ENCODE results near the gene KIF1B. TPM values are rescaled to one million over a fixed set of nuclear protein-coding genes. Genes with fewer than 3 reads are reported as not detected.

The KIF1B gene
- total and polyA plus RNA-seq, 9 of the 15 experiments (the other 6 are each of a cell fraction or from before 2014, with no cell fraction given) = 2.8 to 19.8 (median 11.9) TPM

DNA sequence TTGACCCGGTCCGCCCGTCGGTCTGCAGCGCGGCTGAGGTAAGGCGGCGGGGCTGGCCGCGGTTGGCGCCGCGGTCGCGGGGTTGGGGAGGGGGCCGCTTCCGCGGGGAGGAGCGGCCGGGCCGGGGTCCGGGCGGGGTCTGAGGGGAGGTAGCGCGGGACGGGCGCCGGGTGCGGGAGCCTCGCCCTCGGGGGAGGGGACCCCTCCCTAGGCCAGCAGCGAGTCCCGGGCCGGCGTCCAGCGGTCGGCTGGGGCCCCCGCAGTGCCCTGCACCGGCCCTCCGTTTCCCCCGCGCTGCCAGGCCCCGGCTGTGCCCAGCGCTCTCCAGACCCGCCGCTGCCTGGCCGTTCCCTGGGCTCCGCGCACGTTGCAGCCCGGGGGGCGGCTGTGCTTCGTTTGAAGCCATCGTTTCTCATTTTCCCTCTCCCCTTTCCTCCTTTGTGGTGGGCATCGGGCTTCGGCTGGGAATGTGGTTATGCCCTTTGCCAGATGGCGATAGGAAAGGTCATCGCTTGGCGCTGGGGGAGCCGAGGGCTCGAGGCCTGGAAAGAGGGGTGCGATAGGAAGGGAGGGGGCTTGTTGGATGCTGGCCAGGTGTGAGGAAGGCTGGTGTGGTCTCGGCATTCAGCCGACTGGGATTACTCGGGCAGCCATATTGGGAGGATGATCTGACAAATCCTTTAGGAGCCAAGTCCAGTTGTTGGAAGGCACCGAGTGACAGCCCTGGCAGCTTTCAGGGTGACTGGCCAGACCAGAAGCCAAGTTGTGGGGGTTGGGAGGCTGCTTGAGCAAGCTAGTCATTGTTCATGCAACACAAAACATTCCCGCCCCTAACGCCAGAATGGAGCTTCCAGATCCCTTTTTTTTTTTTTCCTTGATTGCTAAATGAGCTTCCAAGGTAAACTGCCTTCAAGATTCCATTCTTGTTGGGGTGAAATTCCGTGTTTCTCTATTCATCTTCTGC, 753 bp downstream of the KIF1B start:
- Histone ChIP-seq H3K27me3 (ENCODE audit: control insufficient read depth in 2 of 2, insufficient read depth in 2 of 2, low read length in 2 of 2) (peaks cover 0 to 10% of the 10 kb centered on the region in 2 experiments; a peak in 2 of 5 replicates), H3K4me2 (ENCODE audit: insufficient read depth, low read length) (peak overlapping the region; percentile 99), H3K9me1 (ENCODE audit: control insufficient read depth, insufficient read depth, low read length) (no peaks in the 10 kb centered on the region), H3K4me1 (replicated peaks in 1 of 2; ENCODE audit: control insufficient read depth in 2 of 2, insufficient read depth in 2 of 2, low read length in 2 of 2) (peaks cover 17 to 23% of the 10 kb centered on the region in 2 experiments), H3K36me3 (ENCODE audit: control insufficient read depth, insufficient read depth, low read length) (no peaks in the 10 kb centered on the region), H4K20me1 (replicated peaks; ENCODE audit: control insufficient read depth, insufficient read depth, low read length) (no peaks in the 10 kb centered on the region; the same call in 1 of the 2 replicates), H3K9me3 (replicated peaks; ENCODE audit: control insufficient read depth, insufficient read depth, low read depth, low read length) (no peaks in the 10 kb centered on the region), H3K4me3 (peak overlapping the region; percentile 70), H3K9ac (ENCODE audit: insufficient read depth in 1 of 2, low read depth in 2 of 2, low read length in 2 of 2) (peak overlapping the region; percentile 60 to 98), H3K27ac (ENCODE audit: extremely low read depth, low read depth, low read length) (peak overlapping the region; percentile 73), H3K79me2 (ENCODE audit: control insufficient read depth, insufficient read depth, low read length) (peaks cover 30% of the 10 kb centered on the region), H2AFZ (ENCODE audit: low read depth, low read length) (peak overlapping the region; percentile 88)
- ATAC-seq (peak; percentile 2; the same call in 1 of the 3 replicates), FAIRE-seq (no peak), DNase-seq (ENCODE audit: extremely low read depth in 1 of 4, low spot score in 3 of 4) (peak; percentile 45 to 70 (median 68))
- BruUV-seq (replicated peaks) = TSS peak; percentile 65
- in situ Hi-C loops (cut with MboI) (no loop called here), intact Hi-C loops (cut with micrococcal nuclease) (loop anchor here (5.0 kb wide), 2 partner anchors 111 to 216 kb away; no protein-coding TSS in a partner anchor)
- ChIA-PET POLR2A (interaction anchor here (0.6 to 3.1 kb wide), 17 partner anchors 9 to 673 kb away, joined by 3 to 19 read pairs (median 3); partner anchors contain the start of gene CENPS), CTCF (ENCODE audit: low intra/inter-chr PET ratio) (interaction anchor here (0.6 to 0.9 kb wide), 2 partner anchors 218 to 313 kb away, joined by 3 to 4 read pairs; no protein-coding TSS in a partner anchor)
- WGBS (ENCODE audit: insufficient coverage, low coverage, missing lambda C conversion rate) = 1% methylated on average over 46 of the region's 69 CpGs
- TF ChIP-seq, protein P1, sequence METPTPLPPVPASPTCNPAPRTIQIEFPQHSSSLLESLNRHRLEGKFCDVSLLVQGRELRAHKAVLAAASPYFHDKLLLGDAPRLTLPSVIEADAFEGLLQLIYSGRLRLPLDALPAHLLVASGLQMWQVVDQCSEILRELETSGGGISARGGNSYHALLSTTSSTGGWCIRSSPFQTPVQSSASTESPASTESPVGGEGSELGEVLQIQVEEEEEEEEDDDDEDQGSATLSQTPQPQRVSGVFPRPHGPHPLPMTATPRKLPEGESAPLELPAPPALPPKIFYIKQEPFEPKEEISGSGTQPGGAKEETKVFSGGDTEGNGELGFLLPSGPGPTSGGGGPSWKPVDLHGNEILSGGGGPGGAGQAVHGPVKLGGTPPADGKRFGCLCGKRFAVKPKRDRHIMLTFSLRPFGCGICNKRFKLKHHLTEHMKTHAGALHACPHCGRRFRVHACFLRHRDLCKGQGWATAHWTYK (CRISPR knock-in tag; IDR thresholded peaks at IDR 0.05) = no peak
- TF ChIP-seq RAD51 (IDR thresholded peaks at IDR 0.05; ENCODE audit: borderline replicate concordance, low read depth) (no peak), POLR2G (IDR thresholded peaks at IDR 0.05; ENCODE audit: low read depth, low read length) (no peak), PURB (CRISPR knock-in tag; IDR thresholded peaks at IDR 0.05; ENCODE audit: low read depth) (no peak), RERE (CRISPR knock-in tag; IDR thresholded peaks at IDR 0.05; ENCODE audit: borderline replicate concordance) (no peak), CBX1 (IDR thresholded peaks at IDR 0.05; ENCODE audit: low read depth) (no peak), GATAD2A (IDR thresholded peaks at IDR 0.05) (peak; percentile 59; the same call in 1 of the 2 replicates), NFIC (IDR thresholded peaks at IDR 0.05) (peak; percentile 91), ETS1 (conservative IDR thresholded peaks at IDR 0.05; ENCODE audit: control insufficient read depth, low read depth, low read length) (no peak; the same call in 1 of the 2 replicates), ZNF24 (IDR thresholded peaks at IDR 0.05) (no peak), ELF1 (tag; IDR thresholded peaks at IDR 0.05) (no peak), ZSCAN32 (CRISPR knock-in tag; IDR thresholded peaks at IDR 0.05) (no peak), ELF4 (CRISPR knock-in tag; IDR thresholded peaks at IDR 0.05) (no peak)
